Pons (tissue), 1 donor: ENCODE data around the gene SYT10.
A peak's percentile ranks its signal among the peaks of the same experiment; 100 is the strongest.
"Not testable (repeated sequence)": the region's sequence is repeated elsewhere in the genome, so short reads cannot be mapped to it uniquely, and the experiment has no call there.

ENCODE experiments used
- DNase-seq: peaks from one replicate; pipeline ENCODE4 v3.0.0-alpha.2; 2016; ENCODE audit warnings: low spot score

SYT10 gene, protein sequence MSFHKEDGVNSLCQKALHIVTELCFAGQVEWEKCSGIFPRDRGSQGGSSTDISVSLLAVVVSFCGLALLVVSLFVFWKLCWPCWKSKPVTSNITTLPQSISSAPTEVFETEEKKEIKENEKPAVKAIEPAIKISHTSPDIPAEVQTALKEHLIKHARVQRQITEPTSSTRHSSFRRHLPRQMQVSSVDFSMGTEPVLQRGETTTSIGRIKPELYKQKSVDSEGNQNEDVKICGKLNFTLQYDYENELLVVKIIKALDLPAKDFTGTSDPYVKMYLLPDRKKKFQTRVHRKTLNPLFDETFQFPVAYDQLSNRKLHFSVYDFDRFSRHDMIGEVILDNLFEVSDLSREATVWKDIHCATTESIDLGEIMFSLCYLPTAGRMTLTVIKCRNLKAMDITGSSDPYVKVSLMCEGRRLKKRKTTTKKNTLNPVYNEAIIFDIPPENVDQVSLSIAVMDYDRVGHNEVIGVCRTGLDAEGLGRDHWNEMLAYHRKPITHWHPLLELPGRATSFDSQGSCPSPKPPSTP

DNA sequence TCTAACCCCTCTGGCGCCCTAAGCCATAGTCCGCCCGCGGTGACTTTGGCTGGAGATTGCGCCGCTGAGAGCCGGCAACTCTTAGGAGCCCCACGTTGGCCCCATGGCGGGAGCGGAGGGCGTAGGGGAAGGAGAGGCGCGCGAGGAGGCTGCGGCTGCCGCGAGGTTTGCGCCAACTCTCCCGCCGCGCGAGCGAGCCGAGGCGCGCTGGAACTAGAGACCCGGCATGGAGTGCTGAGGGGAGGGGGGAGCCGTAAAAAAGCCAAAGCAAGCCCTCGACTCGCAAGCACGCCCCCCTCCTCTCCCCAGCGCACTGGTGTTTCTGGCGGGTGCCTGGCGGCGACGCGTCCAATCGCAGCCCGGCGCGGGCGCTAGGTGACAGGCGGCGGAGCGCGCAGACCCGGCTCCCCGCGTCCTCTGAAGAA lies at the start of gene SYT10:
TSS of gene SYT10 (minus strand) at position 233 of the 425 bp plus-strand sequence. CDS start 297 bp downstream, outside the sequence.
- DNase-seq, result no peak

DNA sequence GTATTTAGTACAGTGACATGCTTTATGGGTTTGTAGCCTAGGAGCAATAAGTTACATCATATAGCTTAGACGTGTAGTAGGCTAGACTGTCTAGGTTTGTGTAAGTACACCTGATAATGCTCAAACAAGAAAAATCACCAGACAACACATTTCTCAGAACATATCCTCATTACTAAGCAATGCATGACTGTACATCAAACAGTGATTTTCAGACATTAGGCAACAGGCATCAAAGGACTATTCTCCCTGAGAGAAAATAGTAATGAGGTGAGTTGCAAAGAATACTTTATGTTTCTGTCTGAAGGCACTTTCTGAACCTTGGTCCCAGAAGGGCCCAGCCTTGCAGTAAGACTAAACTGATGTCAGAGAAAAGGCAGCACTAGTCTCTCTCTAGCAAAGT lies 48.4 kb upstream of the SYT10 start:
- DNase-seq, result no peak

DNA sequence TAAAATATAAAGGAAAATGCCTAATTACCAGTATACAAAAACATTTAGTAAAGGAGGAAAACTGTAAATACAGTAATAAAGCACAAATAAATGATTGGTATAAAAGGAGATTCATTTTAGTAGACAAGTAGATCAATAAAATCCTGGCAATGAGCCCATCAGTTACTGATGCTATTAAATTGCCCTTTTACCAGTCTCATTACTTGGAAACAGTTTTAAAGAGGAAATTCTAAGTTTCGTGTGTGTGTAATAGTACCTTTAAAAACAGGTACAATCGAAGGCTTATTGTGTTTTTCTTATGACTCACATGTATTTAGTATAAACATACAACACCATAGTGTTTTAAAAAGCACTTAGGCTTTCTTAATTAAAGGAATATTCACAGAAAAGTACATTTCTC lies 46.4 kb upstream of the SYT10 start:
- no peak for DNase-seq

DNA sequence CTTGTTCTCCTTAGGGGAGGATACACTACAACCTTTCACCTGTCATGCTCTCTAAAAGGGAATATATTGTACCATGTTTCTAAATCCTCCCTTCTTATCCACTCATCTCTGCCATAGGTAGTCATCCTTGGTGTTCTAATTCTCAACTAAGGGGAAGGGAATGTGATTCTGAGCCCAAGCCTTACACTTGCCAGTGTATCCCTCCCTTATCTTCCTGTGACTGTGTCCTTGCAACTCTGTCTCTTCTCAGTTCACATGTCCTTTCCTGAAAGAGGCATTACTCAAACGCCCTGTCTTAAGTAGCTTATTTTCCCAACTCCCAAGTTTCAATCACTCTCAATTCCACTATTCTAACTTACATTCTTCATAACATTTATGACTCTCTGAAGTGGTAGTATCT lies 44.5 kb upstream of the SYT10 start:
- no peak for DNase-seq

DNA sequence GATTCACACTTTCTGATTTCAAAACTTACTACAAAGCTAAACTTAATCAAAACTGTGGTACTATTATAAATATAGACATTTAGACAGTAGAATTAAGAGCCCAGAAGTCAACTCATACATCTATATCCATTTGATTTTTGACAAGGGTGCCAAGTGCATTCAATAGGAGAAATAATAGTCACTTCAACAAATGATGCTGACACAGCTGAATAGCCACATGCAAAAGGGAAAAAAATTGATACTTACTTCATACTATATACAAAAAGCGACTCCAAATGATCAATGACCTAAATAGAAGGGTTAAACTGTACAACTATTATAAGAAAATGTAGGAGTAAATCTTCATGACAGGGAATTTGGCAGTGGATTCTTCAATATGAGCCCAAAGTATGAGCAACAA lies 40.7 kb upstream of the SYT10 start:
- DNase-seq, result no peak

DNA sequence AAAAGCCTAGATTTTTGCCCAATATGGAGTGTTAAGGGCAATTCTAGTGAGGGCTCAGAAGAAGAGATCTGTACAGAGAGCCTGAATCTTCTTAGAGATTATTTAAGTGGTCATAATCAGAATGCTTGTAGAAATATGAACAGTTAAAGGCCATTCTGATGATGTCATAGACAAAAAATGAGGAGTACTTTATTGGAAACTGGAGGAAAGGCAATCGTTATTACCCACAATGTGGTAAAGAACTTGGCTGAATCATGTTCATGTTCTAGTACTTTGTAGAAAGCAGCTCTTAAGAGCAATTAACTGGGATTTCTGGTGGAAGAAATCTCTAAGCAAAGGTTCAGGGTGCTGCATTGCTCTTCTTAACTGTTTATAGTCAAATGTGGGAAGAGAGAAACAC lies 36.4 kb upstream of the SYT10 start:
- DNase-seq, result no peak

DNA sequence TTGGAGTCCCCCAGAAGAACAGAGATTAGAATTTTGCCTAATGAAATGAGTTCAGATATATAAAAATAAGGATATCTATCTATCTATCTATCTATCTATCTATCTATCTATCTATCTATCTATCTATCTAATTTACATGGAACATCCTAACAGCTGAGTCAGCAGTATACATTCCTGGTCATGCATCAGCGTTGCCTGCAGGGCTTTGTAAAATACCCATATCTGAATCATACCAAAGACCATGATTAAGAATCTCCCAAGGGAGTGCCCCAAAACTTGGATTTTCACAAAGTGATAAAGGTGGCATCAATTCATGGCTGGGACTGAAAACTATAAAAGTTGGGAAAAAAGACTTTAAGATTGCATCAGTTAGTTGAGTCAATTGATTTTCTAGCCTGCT lies 32.7 kb upstream of the SYT10 start:
- no peak for DNase-seq

DNA sequence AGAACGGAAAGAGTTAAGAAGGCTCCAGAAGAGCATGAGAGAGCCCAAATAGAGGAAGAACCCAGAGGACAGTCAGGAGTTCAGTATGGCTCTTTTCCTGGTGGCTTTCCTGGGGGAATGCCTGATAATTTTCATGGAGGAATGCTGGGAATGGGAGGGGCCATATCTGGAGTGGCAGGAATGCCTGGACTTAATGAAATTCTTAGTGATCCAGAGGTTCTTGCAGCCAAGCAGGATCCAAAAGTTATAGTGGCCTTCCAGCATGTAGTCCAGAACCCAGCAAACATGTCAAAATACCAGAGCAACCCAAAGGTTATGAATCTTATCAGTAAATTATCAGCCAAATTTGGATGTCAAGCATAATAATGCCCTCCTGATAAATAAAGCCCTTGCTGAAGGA lies 15.5 kb upstream of the SYT10 start:
- no peak for DNase-seq

DNA sequence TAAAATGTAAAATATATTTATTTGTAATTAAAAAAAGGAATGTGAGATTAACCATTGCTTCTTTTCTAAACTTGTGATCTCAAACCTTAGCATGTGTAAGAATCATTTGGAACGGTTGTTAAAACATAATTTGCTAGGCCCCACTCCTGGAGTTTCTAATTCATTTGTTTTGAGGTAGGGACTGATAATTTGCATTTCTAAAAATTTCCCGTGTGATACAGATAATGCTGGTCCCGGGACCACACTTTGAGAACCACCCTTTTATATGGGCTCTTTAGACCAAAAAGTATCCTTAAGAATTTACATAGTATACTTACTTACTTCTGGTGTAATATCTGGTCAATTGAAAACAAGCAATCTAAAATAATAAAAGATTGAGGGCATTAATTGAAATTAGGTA lies 10.9 kb upstream of the SYT10 start:
- DNase-seq, result no peak

DNA sequence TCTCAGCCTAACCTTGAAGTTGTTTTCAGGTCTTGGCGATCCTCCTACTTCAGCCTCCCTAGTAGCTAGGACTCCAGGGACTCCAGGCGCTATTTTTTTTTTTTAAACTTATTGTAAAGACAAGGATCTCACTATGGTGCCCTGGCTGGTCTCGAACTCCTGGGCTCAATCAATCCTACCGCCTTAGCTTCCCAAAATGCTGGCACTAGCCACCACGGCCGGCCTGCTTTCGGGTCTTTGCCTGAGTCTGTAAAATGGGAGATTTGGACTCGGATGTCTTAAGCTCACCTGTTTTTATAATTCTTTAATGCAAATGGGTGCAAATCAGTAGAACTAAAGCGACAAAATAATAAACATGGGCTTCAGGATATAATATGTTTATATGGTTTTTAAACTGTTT lies 858 bp upstream of the SYT10 start:
- DNase-seq, result no peak

DNA sequence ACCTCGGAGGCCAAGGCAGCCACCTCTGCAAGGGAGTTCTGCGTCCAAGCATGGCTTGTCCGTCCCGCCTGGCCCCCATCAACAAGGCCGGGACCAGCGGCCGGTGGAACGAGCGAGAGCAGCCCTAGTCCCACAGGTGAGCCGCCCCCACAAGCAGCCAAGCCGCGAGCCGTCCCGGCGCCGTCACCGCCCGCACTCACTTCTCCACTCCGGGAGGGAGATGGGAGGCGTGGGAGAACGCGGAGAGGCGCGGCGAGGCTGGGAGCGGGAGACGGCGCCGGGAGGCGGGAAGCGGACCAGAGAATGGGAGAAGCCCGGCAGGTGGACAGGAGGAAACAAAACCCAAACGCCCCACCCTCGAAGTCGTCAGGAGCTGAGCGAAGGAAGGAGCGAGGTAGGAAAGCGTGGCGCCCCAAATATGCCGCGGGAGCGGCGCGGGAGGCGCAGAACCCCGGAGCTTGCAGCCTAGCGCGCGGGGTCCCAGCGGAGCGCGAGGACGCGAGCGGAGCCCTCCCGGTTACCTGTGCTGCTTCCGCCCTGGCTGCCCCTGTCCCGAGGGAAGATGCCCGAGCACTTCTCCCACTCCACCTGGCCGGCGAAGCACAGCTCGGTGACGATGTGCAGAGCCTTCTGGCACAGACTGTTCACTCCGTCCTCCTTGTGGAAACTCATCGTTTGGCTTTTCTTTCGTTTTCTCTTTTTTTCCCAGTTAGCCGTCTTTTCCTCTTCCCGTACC lies 600 bp downstream of the SYT10 start:
- DNase-seq, result no peak

DNA sequence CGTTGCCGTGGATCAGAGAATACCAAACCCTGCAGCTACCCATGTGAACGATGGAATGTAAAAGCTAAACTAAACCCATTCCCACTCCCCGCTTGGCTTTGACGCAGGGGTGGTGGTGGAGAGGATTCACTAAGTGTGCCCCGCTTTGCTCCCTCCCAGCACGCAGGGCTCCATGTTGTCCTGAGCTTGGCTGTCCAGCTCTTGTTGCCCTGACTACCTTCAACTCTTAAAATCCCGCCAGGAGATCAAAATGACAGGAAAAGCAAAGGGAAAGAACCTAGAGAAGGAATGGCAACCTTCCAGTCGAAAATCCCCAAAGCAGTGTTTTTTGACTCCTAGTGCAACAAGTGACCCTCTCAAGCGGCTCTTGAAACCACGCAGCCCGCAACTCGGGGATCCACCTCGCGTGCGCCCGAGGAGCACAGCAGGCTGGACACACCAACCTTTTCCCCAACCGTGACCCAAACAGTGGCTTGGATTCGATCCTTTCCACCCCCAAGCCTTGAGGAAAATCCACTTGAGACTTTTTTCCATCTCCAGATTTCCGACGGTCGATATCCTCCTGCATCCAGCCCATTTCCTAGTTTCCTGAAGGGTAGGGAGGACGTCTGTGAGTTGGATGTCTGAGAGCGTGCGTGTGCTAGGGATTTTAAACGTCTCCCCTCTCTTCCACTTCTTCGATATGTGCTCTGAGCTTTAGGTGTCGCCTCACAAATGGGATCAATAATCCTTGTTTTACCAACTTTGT lies 1.4 kb downstream of the SYT10 start:
- no peak for DNase-seq

DNA sequence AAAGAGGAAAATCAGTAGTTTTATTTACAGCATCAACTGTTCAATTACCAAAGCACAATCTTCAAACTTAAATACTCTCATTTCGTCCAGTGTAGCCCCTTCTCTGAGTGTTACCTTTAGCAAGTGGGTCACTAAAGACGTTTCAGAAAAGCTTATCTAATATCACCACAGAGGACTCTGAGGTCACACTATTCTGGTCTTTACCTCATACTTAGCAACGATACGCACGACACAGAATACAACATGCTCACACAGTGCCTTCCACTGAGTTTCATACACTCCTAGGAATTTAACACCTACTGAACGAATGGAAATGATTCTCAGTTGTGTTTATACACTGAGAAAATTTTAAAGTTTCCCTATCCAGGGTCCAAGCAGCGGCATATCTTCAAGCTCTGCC lies 2.0 kb downstream of the SYT10 start:
- no peak for DNase-seq

DNA sequence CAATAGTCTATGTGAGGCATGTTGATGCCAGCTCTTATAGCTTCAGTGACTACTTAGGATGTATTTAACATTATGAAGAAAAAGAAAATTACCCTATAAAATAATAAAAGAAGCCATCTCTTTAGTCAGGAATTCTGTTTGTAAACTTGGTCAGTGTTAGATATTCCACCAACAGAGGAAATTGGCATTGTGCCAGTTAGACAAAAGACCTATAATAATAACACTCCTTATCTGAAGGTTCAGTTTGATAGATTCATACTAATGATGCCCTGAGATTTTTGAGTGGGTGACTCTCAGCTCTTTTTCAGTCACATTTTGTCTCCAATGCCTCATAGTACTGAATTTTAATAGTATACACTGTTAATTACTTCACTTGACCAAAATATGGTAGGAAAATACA lies 6.6 kb downstream of the SYT10 start:
- no peak for DNase-seq

DNA sequence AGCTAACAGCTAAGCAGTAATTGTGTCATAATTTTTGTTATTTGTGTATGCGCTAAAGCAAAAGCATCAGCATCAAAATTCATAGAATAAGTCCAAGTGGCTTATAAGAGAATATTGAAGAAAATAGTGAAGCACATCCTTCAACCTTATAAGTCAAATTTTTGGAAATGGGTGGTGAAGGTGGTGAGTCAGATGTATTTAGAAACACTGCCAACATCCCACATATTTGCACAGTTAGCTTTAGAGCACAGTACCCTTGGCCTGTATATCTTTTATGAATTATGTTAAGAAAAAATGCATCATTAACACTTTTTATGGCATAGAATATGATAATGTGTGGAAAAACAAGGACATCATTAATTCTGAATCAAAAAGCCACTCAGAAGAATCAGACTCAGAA lies 8.0 kb downstream of the SYT10 start:
- DNase-seq, result no peak

DNA sequence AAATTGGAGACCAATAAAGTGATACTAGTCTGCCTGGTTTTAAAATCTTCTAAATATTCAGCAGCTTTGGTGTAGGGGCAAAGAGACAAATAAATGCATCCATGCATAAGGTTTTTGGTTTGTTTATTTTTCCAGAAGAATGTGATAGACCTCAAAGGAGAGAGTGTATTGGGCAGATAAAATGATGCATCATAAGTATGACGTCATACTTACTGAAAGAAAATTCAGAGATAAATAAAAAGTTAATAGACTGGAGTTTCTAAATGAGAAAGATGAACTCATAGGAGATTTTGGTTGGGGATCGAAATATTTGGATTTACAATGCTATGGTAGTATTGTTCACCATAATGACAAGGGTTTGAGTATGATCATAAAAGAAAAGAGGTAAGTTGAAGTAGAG lies 10.2 kb downstream of the SYT10 start:
- no peak for DNase-seq

DNA sequence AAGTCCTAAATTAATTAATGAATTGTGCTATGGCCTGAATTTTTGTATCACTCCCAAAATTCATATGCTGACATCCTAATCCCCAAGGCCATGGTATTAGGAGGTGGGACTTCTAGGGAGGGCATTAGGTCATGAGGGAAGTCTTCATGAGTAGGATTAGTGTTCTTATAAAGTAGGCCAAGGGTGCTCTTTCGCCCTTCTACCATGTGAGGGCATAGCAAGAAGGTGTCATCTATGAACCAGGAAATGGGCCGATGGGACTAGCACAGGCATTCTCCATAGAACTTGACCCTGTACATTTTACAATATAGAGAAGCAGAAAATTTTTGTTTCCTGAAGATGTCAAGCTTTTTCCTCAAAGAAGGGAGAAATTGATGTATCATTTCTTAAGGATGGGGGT lies 12.5 kb downstream of the SYT10 start:
- no peak for DNase-seq

DNA sequence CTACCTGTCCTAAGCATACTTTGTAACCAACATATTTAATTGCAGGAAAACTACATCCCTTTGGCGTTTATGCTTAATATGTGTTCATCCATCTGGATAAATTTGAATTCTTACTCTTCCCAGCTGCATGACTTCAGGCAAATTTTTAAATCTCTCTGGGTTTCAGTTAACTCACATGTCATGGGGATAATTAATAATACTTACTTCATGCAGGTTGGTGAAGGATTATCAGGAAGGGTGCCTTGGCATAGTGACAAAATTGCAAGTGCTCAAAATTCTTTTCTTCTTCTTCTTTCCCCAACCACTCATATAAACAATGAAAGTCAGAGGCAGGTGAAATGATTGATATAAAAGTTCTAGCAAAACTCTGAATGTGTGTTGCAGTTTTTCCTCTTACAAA lies 15.9 kb downstream of the SYT10 start:
- DNase-seq, result no peak

DNA sequence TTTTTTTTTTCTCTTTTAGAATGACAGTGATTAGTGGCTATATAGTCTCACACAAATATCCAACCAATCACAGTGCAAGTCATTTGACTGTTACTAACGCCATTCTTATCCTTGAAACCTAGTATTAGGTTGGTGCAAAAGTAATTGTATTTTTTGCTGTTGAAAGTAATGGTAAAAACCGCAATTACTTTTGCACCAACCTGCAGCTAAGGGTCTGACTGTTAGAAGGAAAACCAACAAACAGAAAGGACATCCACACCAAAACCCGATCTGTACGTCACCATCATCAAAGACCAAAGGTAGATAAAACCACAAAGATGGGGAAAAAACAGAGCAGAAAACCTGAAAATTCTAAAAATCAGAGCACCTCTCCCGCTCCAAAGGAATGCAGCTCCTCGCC lies 27.2 kb downstream of the SYT10 start:
- DNase-seq, result not testable (repeated sequence)

DNA sequence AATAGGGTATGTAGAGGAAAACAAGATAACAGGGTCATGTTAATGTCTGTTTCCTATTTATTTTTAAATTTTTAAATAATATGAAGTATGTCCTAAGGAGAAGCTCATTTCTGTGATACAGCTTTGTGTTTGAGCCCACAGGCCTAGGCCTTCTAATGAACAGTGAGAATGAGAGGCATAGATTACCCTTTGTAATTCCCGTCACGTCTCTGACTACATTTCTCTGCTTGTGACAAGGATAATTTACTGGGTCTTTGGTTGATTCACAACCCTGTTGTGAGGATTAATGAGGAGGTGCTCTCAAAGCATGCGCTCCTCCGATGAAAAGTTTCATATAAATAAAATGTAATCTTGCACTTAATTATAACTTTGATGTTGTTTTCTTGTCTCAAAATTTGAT lies 56.1 kb downstream of the SYT10 start:
- DNase-seq, result peak; percentile 32

DNA sequence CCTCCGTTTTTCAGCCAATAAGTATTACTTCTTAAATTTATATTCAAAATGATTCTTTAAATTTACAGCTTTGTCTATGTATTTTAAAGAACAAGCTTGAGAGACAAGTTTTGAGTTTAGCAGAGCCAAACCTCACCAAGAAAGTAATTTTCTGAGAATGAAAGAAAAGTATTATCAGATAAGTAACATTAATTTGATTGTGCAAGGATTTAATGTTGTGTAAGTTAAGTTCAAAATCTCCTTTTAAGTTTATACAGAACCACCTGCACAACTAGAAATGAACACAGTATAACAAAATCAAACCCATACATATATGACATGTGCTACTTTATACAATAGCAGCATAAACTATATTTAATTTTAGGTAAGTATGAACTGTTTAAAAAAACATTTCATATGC lies 63.5 kb downstream of the SYT10 start:
- no peak for DNase-seq

DNA sequence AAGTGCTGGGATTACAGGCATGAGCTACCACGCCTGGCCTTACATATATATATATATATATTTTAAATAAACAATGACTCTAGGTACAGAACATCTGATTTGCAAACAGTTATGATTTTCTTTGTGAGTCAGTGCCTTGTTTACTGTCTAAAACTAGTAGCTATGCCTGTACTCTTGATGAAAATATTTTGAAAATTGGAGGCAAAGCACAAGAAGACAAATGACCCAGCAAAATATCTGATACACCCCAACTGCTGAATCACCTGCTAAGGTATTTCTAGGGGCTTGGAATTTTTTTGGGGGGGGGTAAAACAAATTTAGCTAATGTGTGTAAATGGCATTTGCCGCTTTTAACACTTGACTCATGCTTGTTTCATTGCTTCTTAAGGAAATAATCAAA lies 69.3 kb downstream of the SYT10 start:
- no peak for DNase-seq

DNA sequence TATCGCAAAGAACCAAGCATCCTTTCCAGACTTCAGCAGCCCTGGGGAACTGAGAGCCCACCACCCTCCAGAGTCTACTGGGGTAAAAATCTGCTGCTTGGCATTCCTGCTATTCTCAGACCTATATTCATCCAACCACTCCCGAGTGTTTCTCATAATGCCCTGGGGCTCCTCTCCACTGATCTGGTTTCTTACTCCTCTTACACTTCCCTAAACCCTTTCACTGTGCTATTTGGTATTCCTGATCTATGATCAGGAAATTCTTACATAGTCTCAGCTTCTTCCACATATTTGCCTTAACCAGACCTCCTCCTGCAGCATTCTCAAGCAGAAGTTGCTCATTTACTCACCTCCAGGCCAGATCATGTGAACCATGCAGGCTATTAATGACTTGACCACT lies 82.4 kb downstream of the SYT10 start:
- no peak for DNase-seq
